ENCODE measurements around the gene GNL2.

GNL2 gene

GRCh38 chr1:37614105-37614504 is 18.4 kb upstream of the GNL2 start:
- Histone ChIP-seq H3K36me3 (ENCODE audit: control insufficient read depth, insufficient read depth, low read length) (no peaks in the 10 kb centered on the region), H3K4me3 (replicated peaks; ENCODE audit: low read depth, low read length) (no peak overlapping the region), H3K27me3 (replicated peaks; ENCODE audit: control insufficient read depth, insufficient read depth, low read length) (peaks cover 6% of the 10 kb centered on the region)
- no peak for TF ChIP-seq CTCF (IDR thresholded peaks at IDR 0.05; ENCODE audit: insufficient read depth, low read length, poor library complexity, severe bottlenecking)
- no peak for DNase-seq (ENCODE audit: extremely low read depth, insufficient read length)

GRCh38 chr1:37612186-37612585 is 16.4 kb upstream of the GNL2 start:
- no peaks in the 10 kb centered on the region for H3K36me3 ChIP-seq (ENCODE audit: control insufficient read depth, insufficient read depth, low read length)
- TF ChIP-seq CTCF (IDR thresholded peaks at IDR 0.05; ENCODE audit: insufficient read depth, low read length, poor library complexity, severe bottlenecking): no peak
- DNase-seq (ENCODE audit: extremely low read depth, insufficient read length): no peak
- H3K4me3 ChIP-seq (replicated peaks; ENCODE audit: low read depth, low read length): no peak overlapping the region
- H3K27me3 ChIP-seq (replicated peaks; ENCODE audit: control insufficient read depth, insufficient read depth, low read length): peaks cover 8% of the 10 kb centered on the region

DNA sequence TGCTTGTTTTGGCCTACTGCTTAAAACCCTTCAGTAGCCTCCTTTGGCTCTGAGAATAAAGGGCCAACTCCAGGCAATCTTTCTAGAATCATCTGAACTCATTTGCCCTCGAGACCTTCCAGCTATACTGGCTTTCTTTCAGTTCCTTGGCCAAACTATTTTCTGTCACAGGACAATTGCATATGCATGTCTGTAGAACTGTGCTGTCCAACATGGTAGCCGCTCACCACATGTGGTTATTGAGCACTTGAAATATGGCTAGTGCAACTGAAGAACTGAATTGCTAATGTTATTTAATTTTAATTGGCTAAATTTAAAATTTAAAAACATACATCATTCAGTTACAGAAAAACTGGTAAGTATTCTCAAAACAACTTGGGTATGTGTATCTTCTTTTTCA is 14.3 kb upstream of the GNL2 start:
- no peaks in the 10 kb centered on the region for H3K36me3 ChIP-seq (ENCODE audit: control insufficient read depth, insufficient read depth, low read length)
- no peak overlapping the region for H3K4me3 ChIP-seq (replicated peaks; ENCODE audit: low read depth, low read length)
- no peak for DNase-seq (ENCODE audit: extremely low read depth, insufficient read length)
- peaks cover 4% of the 10 kb centered on the region; the same call in 1 of the 2 replicates for H3K27me3 ChIP-seq (replicated peaks; ENCODE audit: control insufficient read depth, insufficient read depth, low read length)
- no peak for TF ChIP-seq CTCF (IDR thresholded peaks at IDR 0.05; ENCODE audit: insufficient read depth, low read length, poor library complexity, severe bottlenecking)

- Histone ChIP-seq H3K4me3 (replicated peaks; ENCODE audit: low read depth, low read length) (no peak overlapping the region), H3K27me3 (replicated peaks; ENCODE audit: control insufficient read depth, insufficient read depth, low read length) (peaks cover 4% of the 10 kb centered on the region; the same call in 1 of the 2 replicates), H3K36me3 (ENCODE audit: control insufficient read depth, insufficient read depth, low read length) (no peaks in the 10 kb centered on the region)
- TF ChIP-seq CTCF (IDR thresholded peaks at IDR 0.05; ENCODE audit: insufficient read depth, low read length, poor library complexity, severe bottlenecking): no peak
- no peak for DNase-seq (ENCODE audit: extremely low read depth, insufficient read length)
Observed at GRCh38 chr1:37609002-37609401, 13.3 kb upstream of the GNL2 start.

DNA sequence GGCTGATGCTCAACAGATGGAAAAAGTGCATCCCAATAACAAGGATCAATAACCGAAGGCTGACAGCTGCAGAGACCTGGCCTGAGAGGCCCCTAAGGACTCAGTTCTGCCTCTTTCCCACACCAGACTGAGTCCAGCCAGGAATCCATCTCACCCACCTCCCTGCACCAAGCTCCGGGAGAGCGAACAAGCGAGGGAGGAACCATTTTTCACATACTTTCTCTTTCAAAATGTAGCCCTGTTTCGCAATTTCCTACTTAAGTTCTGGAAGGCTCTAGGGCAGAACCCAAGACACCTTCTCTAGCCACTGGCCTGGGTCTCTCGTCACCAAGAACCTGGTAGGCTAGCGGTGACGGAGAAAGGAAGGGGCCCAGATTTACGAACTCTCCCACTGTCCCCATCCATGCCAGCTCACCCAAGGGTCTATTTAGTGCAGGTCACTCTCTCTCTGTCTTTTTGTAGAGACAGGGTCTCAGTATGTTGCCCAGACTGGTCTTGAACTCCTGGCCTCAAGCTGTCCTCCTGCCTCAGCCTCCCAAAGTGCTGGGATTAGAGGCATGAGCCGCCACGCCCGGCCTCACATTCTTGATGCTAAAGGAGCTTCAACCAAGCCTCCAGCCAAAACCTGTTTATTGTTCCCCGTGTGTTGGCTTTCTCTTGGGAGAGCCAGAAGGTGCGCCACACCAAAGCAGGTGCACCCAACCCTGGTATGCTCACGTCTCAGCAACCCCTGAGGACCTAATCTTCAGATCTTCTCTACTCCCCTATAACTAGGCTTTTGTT is 10.9 kb upstream of the GNL2 start:
- peaks cover 3% of the 10 kb centered on the region; the same call in 1 of the 2 replicates for H3K27me3 ChIP-seq (replicated peaks; ENCODE audit: control insufficient read depth, insufficient read depth, low read length)
- DNase-seq (ENCODE audit: extremely low read depth, insufficient read length): no peak
- no peaks in the 10 kb centered on the region for H3K36me3 ChIP-seq (ENCODE audit: control insufficient read depth, insufficient read depth, low read length)

More for the DNA sequence above, 10.9 kb upstream of the GNL2 start:
- no peak overlapping the region for H3K4me3 ChIP-seq (replicated peaks; ENCODE audit: low read depth, low read length)
- no peak for TF ChIP-seq CTCF (IDR thresholded peaks at IDR 0.05; ENCODE audit: insufficient read depth, low read length, poor library complexity, severe bottlenecking)

Data from GM06990 (cell line).